ENCODE data around the gene THSD4.
A peak's percentile ranks its signal among the peaks of the same experiment; 100 is the strongest.

The THSD4 gene

GRCh38 chr15:71807125-71807629, 691.9 kb downstream of the THSD4 start:
- peak; percentile 62 for DNase-seq

- peak; percentile 52 for DNase-seq
These were observed 692.4 kb downstream of the THSD4 start for GRCh38 chr15:71807691-71808091.

GRCh38 chr15:71808311-71809020, 693.2 kb downstream of the THSD4 start:
- DNase-seq, result peak; percentile 49

GRCh38 chr15:71809346-71809745, 694.1 kb downstream of the THSD4 start:
- DNase-seq, result peak; percentile 52

GRCh38 chr15:71810256-71811035, 695.2 kb downstream of the THSD4 start, which contains the start of gene NR2E3:
Gene NR2E3, plus strand, starts transcription at chr15:71810554. Its CDS starts 190 bp downstream, at chr15:71810744.
- DNase-seq, result peak; percentile 61

GRCh38 chr15:71811036-71811736, 695.9 kb downstream of the THSD4 start:
- DNase-seq, result no peak

GRCh38 chr15:71811752-71812735, 696.8 kb downstream of the THSD4 start:
- DNase-seq, result peak; percentile 41

GRCh38 chr15:71812966-71813722, 697.9 kb downstream of the THSD4 start:
- DNase-seq, result no peak

GRCh38 chr15:71813723-71814470, 698.6 kb downstream of the THSD4 start:
- no peak for DNase-seq

- no peak for DNase-seq
These were observed 700.0 kb downstream of the THSD4 start for GRCh38 chr15:71815301-71815700.

GRCh38 chr15:71817351-71817750, 702.1 kb downstream of the THSD4 start:
- no peak for DNase-seq

GRCh38 chr15:71820127-71820526, 704.9 kb downstream of the THSD4 start:
- DNase-seq, result no peak

GRCh38 chr15:71821547-71822129, 706.4 kb downstream of the THSD4 start:
- DNase-seq, result no peak

GRCh38 chr15:71822890-71823630, 707.8 kb downstream of the THSD4 start:
- no peak for DNase-seq

- DNase-seq, result no peak
These were observed 708.5 kb downstream of the THSD4 start for GRCh38 chr15:71823801-71824200.

GRCh38 chr15:71825021-71825730, 709.9 kb downstream of the THSD4 start:
- DNase-seq, result no peak

- no peak for DNase-seq
These were observed 710.9 kb downstream of the THSD4 start for GRCh38 chr15:71826196-71826595.

GRCh38 chr15:71830981-71831380, 715.7 kb downstream of the THSD4 start:
- DNase-seq, result no peak

Data from islet precursor cell (in vitro differentiated cells).